Esophagus muscularis mucosa (tissue), 3 donors: ENCODE results near the gene NFIB.

Experiments used
- POLR2A ChIP-seq: fragments of 450-650 bp; IDR thresholded peaks from one replicate; pipeline ENCODE4 v1.6.1; 2017; ENCODE audit warnings: antibody characterized with exemption, moderate library complexity, mild to moderate bottlenecking, low read depth
- TF ChIP-seq, protein P1 (sequence below), 3 experiments: fragments of 200-600 bp in 2 of 3; fragments of 450-650 bp in 1 of 3; sonication (generic) in 2 of 3; IDR thresholded peaks; one replicate each; pipeline ENCODE4 v1.5.1; 2017 to 2019; ENCODE audit warnings: antibody characterized with exemption in 3 of 3, mild to moderate bottlenecking in 2 of 3, moderate library complexity in 1 of 3

- TF ChIP-seq, protein P1, sequence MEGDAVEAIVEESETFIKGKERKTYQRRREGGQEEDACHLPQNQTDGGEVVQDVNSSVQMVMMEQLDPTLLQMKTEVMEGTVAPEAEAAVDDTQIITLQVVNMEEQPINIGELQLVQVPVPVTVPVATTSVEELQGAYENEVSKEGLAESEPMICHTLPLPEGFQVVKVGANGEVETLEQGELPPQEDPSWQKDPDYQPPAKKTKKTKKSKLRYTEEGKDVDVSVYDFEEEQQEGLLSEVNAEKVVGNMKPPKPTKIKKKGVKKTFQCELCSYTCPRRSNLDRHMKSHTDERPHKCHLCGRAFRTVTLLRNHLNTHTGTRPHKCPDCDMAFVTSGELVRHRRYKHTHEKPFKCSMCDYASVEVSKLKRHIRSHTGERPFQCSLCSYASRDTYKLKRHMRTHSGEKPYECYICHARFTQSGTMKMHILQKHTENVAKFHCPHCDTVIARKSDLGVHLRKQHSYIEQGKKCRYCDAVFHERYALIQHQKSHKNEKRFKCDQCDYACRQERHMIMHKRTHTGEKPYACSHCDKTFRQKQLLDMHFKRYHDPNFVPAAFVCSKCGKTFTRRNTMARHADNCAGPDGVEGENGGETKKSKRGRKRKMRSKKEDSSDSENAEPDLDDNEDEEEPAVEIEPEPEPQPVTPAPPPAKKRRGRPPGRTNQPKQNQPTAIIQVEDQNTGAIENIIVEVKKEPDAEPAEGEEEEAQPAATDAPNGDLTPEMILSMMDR (IDR thresholded peaks at IDR 0.05) = no peak
- TF ChIP-seq POLR2A = no peak
Observed at GRCh38 chr9:14158916-14159315, 155.0 kb downstream of the NFIB start.
